GM04503 (cell line): ENCODE data around the gene GSTM3.

Source experiments
- DNase-seq: peaks from one replicate; pipeline ENCODE4 v3.0.0-alpha.2; 2012; ENCODE audit warnings: low read depth

The GSTM3 gene

DNA sequence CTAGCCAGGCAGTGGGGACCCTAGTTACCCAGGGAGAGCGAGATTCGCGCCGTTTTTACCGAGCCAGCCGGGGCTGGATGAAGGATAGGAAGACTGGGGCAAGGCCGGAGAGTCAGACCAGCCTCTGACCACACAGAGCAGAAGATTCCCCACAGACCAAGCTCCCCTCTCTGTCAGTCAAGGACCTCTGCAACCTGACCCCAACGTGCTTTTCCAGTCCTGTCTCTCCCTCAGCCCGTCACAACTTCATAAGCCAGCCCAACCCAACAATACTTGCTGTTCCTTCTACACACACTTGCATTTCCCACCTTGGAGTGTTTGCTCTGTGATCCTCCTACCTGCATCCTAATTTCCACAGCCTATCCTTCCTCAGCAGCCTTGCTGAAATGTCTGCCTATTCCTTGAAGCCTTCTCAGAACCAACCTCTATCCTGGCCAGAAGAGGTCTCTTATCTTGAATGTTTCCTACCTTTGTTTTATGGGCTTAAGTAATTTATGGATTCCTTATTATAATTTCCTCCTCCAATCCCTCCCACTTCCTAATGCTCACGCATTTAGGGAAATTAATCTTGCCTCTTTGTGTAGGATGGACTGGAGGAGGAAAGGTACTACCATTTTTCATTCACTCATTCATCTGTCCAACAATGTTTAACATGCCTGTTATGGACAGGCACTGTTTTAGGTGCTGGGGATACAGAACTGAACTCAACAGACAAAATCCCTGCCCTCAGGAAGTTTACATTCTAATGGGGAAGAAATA is at the start of gene GSTM3:
TSS of gene GSTM3 (minus strand) at position 424 of the 759 bp plus-strand sequence. CDS start 751 bp downstream, outside the sequence.
- no peak for DNase-seq

DNA sequence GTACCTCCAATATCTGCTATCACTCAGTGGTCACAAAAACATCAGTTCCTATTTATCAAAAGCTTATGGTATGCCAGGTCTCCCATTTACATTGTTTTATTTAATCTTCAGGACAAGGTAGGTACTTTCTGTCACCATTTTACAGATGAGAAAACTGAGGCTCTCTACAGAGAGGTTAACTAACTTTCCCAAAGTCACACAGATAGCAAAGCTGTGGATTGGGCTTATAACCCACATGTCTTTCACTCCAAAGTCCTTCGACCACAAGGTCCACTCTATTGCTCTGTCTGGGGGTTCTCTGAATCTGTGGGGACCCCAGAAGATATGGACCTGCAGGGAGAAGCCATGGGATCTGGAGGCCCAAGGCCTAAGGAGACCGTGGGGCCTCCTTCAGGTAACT is 49.5 kb upstream of the GSTM3 start:
- no peak for DNase-seq

DNA sequence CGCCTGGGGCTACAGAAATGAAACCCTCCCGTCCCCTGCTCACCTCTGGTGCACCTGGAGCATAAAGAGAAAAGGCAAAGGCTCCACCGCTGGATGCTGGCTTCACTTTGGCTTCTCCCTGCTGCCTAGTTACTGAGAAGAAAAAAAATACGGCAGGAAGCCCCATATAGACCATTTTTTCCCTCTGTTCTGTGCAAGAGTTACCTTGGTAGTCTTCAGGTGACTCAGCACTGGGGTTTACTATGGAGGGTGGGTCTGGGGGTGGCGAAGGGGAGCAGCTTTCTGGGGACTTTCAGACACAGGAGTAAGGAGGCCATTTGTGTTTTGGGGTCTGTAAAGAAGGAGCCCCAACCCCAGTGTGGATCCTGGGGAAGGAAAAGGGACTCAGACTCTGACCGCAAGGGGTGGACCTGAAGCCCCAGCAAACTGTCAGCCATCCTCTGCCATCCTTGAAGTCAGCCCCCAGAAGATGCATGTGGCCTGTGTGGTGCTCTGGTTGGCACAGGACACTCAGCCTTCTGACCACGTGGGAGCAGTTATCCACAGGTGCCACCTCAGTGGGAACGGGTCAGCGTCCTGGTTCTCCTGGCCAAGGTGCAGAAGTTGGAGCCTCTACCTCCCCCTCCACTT is 48.8 kb upstream of the GSTM3 start:
- DNase-seq: no peak

DNA sequence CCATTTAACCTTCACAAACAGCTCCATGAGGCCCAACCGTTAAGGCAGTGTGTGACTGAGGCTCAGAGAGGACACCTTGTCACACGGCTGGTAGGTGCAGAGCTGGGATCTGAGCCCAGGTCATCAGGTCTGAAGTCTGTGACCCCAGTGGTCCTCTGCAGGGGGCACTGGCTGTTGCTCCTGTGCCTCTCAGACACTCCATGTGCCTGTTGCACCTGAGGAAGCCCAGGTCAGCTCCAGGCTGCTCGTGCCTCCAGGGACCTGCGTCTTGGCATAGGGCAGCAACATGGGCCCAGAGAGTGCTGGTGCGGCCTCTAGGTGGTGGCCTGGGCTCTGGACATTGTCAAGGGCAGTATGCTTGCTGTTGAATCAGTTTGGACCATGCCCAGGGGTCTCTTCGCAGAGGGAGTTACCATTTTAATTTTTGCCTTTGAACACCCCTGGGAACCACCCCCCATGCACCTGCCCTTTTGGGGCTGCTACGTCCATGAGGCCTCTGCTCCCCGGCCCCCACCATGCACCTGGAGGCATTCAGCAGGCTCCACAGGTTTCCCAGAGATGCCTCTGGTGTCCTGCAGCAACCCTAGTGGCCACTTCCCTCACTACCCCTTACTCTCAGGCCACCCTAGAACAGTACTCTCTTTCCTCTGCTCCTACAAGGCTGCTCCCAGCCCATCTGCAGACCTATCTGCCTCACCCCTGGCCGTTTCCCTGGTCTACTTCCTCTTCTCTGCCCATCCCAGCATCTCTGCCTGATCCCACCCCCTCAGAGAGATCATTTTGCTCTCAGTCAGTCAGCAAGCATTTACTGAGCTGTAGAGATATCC is 48.1 kb upstream of the GSTM3 start:
- no peak for DNase-seq

DNA sequence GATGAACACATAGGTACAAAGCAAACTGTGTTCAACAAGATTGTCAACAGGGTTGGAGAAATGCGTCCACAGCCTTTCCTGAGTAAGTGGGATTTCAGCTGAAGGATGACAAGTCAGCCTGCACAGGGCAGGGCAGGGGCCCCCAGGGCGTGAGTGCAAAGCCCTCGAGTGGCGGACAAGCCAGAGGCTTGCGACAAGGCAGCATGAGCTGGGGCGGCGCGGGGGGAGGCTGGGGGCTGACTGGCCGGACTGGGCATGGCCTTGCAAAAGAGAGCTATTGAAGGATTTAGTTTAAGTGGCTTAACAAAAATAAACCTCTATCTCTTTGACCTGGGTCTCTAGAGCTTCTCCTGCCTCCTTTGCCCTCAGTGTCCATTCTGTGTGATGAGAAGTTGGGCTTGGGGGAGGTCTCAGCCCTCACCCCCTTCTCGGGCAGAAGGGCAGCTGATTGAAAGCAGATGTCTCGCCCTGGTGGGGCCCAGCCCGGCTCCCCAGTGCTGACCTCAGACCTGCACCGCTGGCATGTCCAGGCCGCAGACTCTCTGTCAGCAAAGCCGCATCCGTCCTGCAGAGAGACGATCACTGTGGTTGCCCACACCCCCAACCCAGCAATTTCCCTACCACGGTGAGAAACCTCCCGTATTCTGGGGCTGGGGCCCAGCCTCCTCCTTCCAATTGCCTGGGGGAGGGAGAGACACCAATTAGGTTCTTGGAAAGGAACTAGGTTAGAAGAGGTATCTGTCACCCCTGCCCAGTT is 47.2 kb upstream of the GSTM3 start:
- no peak for DNase-seq

DNA sequence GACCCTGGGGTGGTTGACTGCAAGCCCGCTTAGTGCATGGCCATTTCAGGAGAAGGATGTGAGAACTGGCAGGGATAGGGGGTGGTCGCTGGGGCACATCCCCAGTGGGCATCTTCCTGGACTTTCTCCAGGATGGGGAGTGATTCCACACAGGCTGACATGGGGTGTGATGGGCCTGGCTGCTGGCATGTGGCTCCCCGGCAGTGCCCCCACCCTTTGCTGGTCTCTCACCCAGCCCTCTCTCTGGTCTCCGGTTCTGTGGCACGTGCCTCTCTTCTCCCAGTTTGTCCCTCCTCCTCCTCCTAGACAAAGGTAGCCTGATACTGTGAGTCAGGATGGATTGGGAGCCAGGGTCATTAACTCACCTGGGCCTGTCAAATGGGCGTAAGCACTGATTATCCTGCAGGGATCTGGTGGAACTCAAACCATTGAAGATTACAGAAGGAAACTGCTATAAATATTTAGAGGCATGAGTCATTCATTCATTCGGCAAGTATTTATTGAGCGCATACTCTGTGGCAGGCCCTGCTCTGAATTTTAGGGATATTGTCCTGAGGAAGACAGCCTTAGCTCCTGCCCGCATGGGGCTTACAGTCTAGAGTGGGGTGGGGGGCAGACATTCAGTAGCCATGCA is 46.5 kb upstream of the GSTM3 start:
- no peak for DNase-seq

DNA sequence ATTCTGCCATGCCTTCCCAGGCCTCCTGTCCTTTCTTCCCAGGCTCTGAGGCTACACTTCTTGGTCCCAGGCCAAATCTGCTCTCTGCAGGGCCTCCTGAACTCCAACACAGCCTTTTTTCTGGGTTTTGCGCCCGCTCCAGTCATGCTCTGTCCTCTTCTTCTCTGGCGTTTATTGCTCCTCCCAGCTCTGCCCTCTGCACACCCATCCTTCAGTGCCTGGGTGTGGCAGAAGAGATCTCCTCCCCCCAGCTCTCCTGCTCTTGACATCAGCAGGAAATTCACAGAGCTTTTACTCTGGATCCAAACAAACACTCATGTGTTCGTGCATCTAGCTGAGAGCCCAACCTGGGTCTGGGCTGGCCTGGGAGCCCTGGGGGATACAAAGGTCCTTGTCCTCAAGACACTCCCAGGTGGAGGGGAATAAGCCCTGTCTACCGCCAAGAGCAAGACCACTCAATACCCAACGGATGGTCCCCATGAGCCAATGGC is 45.7 kb upstream of the GSTM3 start:
- DNase-seq: no peak

DNA sequence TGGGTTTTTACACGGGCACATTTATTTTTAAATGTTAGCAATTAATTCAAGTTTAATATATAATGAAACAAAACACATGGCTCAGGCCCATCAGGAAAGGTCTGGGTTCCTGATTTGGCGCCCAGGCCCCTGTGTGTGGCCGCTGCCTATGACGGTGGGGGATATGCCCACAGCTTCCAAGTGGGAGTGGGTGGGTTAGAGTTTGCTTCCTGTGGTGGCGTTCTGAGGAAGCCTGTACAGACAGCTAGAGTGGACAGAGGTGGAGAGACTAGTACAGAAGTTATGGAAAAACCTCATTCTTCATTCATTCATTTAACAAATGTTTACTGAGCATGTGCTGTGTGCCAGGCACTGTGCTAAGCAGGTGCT is 45.3 kb upstream of the GSTM3 start:
- no peak for DNase-seq

DNA sequence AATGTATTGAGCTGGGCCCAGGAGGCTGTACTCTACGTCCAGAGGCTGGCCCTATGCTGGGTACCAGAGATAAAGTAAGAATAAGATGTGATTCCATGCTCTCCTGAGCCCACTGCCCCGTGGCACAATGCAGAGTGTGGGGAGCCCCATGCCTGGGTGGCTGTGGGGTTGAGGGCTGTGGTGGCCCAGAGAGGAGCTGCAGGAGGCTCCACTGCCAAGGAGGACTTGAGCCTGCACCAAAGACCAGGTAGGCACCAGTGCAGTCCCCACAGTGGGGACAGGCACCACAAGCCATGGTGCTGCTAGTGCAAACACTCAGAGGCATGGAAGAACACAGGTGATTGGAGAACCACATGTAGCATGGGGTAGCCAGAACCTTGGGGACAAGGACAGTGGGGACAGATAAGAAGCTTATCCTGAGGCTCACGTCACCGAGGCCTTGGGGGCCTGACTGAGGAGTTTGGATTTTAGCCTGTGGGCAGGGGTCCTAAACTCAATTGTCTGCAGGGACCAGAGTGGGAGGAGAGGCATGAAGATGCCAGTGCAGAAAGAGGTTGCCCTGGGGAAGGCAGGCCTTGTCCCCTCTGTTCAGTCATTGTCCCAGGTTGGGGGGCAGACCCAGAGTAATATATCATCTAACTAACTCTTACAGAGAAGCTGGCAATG is 44.7 kb upstream of the GSTM3 start:
- DNase-seq: no peak

DNA sequence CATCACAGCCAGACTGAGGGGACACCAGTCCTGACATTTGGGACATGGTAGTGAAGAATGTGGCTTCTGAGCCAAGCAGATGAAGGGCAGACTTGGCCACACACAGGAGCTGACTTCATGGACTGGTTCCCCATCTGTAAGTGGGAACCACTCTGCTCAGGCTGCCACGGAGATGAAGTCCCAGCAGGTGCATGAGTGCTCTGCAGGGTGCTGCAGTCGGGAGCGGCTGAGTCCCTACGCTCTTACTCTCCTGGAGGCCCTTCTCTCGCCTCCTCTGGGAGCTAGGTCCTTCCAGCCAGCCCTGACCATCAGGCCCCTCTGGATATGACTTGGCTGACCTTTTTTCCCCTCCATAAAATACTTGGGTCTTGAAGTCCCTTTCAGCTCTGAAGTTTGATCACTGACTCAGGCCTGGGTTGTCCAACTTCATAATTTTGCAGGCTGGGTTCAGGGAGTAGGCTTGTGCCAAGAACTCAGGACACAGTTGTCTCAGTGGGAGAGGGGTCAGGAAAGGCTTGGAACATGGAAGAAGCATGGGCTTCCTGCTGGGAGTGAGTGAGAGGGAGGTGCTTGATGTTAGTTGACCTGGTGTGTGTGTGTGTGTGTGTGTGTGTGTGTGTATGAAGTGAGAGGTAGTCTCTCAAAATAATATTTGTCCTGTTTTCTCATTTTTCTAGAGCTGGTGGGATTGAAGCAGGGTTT is 43.9 kb upstream of the GSTM3 start:
- no peak for DNase-seq

DNA sequence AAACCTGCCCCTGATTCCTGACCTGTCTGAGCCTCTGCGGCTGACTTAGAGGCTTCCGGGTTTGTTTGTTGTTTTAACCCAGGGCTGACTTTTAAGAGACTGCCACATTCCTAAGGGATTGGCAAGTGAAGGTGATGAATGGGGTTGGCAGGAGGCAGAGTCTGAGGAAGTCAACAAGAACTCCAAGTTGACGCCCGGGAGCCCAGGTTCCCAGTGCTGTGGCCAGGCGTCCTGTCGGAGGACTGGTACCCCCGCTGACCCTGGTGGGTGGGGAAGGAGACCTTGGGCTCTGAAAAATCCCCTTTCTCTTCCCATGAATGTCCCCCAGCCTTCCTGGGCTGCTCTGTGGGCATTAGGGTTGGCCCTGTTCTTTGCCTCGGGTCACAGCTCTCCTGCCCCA is 42.6 kb upstream of the GSTM3 start:
- DNase-seq: peak; percentile 63

DNA sequence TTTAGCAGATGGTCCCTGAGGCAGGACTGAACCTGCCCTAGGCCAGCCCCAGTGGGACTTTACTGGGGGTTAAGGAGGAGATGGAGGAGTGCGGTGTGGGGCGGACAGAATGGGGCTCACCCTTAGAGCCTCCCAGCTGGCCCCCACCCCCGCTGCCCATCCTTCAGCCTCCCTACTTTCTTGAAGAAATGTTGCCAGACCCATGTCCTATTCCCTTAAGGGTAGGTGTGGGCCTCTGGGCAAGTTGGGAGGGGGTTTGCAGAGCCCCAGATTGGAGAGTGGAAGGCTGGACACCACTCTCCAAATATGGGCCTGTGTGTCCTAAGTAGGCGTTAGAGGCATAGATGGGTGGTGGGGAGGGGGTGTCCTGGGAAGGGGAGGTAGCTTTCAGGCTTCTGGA is 42.1 kb upstream of the GSTM3 start:
- no peak for DNase-seq

DNA sequence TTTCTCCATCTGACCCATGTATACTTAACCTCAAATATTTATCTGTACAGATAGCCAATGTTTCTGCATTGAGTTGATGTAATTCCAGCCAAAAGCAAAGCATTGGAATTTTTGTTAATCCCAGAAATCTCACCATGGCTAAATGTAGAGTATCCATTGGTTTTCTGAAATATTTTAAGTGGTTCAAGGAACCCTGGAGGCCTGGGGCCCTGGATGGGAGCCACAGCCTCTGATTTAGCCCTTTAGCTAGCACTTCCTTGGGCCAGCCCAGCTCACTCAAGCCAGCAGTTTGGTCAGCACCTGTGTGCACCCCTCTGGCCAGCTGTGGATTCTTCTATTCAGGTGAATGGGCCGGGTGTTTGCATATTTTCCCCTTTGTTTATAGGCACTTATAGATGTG is 41.7 kb upstream of the GSTM3 start:
- DNase-seq: peak; percentile 77

DNA sequence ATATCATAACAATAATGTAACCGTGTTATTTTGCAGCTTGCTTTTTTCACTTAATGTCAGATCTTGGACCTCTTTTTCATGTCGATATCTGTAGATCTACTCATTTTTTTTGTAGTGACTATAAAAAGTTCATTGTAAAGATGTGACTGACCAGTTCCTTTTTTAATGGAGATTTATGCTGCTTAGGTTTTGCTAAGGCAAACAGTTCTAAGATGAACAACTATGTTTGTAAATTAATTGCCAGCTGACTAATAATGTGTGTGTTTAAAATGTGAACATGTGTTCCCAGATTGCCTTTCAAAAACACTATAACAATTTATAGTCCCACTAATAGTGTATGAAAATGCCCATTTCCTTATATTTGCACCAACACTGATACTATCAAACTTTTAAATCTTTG is 41.0 kb upstream of the GSTM3 start:
- no peak for DNase-seq

DNA sequence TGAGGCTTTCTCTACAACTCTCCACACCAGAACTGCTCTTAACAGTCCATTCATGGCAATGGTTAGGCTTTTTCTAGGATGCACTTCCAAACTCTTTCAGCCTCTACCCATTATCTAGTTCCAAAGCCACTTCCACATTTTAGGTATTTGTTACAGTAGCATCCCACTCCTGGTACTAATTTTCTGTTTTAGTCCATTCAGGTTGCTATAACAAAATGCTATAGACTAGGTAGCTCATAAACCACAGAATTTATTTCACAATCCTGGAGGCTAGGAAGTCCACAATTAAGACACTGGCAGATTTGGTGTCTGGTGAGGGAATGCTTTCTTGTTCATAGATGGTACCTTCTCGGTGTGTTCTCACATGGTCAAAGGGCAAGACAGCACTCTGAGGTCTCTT is 40.1 kb upstream of the GSTM3 start:
- no peak for DNase-seq

DNA sequence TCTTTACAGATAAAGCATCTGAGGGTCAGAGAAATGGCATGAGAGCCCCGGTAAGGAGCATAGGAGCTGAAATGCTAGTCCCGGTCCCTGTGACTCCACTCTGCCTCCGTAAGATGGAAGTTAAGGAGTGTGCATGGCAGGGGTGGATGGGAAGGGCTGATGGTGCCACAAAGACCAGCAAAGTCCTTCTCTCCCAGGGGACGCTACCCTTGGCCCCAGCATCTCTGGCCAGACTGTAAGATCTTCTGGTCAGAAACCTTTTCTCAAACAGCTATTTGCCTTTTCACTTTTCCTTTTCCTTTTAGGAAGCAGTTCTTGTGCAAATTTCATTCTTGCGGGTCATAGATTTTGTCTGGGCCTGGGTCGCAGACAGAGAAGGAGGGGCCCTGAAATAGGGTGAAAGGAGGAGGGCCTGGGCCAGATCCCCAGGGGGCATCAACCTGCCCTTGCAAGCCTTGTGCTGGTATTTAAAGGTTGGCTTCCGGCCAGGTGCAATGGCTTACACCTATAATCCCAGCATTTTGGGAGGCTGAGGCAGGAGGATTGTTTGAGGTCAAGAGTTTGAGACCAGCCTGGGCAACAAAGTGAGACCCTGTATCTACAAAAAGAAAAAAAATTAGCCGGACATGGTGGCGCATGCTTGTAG is 37.3 kb upstream of the GSTM3 start:
- no peak for DNase-seq

DNA sequence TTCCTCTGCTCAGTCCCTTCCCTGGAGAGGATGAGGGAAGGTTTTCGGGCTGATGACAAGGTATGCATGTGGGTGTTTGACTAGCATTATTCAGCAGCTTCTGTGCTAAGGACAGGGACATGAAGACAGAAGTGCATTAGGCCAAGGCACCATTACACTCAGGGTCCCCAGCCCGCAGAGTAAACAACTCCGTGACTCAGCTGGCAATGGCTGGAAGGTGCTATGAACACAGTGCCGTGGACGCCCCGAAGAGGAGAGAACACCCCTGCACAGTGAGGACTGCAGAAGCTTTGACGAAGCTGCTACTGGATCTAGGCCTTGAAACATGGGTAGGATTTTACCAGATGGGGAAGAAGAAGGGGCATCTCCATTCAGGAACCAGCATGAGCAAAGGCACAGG is 36.6 kb upstream of the GSTM3 start:
- no peak for DNase-seq

DNA sequence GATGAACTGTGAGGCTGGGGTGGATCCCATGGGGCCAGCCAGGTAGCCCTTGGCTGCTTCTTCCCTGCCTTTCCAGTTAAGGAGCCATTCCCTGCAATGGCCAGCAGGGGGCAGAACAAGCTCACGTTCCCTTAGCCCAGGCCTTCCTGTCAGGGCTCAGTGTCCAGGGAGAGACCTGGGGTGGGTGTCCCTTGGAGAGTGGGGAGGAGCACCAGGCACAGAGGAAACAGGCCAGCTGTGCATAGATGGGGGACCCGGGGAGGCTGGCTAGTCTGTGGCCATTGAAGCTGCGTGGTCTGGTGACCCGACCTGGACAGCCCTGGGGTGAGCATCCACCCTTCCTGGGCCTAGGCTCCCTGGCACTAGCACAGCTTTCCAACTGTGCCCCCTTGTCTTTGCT is 36.1 kb upstream of the GSTM3 start:
- no peak for DNase-seq

DNA sequence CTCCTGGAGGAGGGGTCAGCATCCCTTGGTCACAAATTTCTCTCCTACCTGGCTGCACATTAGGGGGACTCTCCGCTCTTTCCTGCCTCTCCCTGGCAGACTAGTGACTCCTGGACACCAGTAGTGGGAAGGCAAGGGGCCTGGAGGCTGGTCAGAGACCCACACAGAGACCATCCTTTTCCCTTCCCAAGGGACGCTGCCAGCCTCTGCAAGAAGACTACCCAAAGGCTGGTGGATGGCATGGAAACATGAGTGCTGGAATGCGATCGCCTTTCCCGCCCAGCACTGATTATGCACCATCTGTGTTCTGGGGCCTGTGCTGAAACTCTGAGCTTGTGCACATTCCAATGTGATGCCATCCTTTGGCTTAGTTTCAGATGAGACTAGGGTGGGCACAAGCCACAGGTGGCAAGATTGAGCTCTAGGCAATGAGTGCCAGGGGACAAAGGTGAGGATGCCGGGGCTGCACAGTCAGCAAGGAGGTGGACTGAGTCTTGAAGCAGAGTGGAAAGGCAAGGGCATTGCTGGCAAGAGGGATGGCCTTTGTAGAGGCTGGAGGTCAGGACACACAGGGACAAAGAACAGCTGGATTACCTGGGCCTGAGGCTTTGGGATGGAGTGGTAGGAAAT is 35.5 kb upstream of the GSTM3 start:
- no peak for DNase-seq

DNA sequence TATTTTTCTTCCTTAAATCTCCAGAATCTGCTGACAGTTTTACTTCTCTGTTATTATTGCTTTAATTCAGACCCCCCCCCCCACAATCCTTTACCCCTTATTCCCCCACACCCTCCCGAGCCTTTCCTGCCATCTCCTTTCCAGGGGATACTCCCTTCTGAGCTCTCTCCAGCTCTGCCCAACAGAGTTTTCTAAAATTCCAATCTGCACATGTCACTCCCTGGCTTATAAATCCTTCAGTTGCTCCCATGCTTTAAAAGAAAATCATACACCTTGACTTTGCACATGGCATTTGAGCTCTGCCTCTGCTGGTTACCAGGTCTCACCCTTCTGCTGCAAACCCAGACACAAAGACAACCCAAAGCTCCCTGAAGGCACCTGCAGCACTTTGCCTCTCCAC is 34.6 kb upstream of the GSTM3 start:
- DNase-seq: no peak
